Activated T-cell treated with anti-CD3 and anti-CD28 coated beads for 48 hours (primary cell): Measurements from ENCODE around the gene EIF2B4.
A peak's percentile ranks its signal among the peaks of the same experiment; 100 is the strongest.
"Not testable (repeated sequence)": the region's sequence is repeated elsewhere in the genome, so short reads cannot be mapped to it uniquely, and the experiment has no call there.

Experiments used
- DNase-seq: peaks from one replicate; pipeline ENCODE4 v3.0.0-alpha.2; 2020; ENCODE audit warnings: low read depth

EIF2B4 gene

GRCh38 chr2:27336173-27336572, 34.0 kb downstream of the EIF2B4 start:
- no peak for DNase-seq

GRCh38 chr2:27335311-27335710, 34.8 kb downstream of the EIF2B4 start:
- DNase-seq = no peak

GRCh38 chr2:27324720-27325119, 45.4 kb downstream of the EIF2B4 start:
- DNase-seq = no peak

- DNase-seq = no peak
Measured at GRCh38 chr2:27323596-27324285, 46.4 kb downstream of the EIF2B4 start.

GRCh38 chr2:27322766-27323595, 47.2 kb downstream of the EIF2B4 start, which contains the start of gene MPV17:
Gene MPV17, minus strand, starts transcription at chr2:27323097. Its CDS starts 580 bp downstream, at chr2:27322517.
- peak; percentile 86 for DNase-seq

GRCh38 chr2:27322301-27322765, 47.8 kb downstream of the EIF2B4 start:
- DNase-seq = no peak

- no peak for DNase-seq
Measured at GRCh38 chr2:27320958-27321543, 49.1 kb downstream of the EIF2B4 start.

GRCh38 chr2:27319839-27320238, 50.3 kb downstream of the EIF2B4 start:
- DNase-seq = not testable (repeated sequence)

- DNase-seq = no peak
Measured at GRCh38 chr2:27316655-27317412, 53.3 kb downstream of the EIF2B4 start.

- no peak for DNase-seq
Measured at GRCh38 chr2:27315122-27315521, 55.0 kb downstream of the EIF2B4 start.

- no peak for DNase-seq
Measured at GRCh38 chr2:27314709-27315108, 55.4 kb downstream of the EIF2B4 start.
